ENCODE data around the gene CYTH1.

The CYTH1 gene

DNA sequence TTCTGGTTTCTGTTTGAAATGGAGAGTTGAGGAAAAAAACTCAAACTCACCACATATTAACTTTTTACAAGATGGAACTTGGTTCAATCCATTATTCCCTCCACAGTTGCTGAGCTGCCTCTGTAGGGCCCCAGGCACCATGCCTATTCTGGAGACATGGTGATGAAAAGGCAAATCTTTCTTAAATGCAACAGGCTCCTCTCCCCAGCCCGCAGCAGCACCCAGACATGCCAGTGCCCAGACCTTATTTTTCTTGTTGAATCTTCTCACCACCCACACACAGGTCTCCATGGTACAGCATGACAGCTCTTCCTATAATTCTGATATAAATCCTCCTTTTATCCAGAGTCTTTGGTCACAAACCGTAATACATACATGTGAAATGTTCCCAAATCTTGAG lies 7.6 kb downstream of the CYTH1 start:
- peak overlapping the region; percentile 26 for H3K4me3 ChIP-seq (ENCODE audit: low read length)
- peak; percentile 39 for DNase-seq (ENCODE audit: low read depth)
- TF ChIP-seq, protein P1, sequence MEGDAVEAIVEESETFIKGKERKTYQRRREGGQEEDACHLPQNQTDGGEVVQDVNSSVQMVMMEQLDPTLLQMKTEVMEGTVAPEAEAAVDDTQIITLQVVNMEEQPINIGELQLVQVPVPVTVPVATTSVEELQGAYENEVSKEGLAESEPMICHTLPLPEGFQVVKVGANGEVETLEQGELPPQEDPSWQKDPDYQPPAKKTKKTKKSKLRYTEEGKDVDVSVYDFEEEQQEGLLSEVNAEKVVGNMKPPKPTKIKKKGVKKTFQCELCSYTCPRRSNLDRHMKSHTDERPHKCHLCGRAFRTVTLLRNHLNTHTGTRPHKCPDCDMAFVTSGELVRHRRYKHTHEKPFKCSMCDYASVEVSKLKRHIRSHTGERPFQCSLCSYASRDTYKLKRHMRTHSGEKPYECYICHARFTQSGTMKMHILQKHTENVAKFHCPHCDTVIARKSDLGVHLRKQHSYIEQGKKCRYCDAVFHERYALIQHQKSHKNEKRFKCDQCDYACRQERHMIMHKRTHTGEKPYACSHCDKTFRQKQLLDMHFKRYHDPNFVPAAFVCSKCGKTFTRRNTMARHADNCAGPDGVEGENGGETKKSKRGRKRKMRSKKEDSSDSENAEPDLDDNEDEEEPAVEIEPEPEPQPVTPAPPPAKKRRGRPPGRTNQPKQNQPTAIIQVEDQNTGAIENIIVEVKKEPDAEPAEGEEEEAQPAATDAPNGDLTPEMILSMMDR (IDR thresholded peaks at IDR 0.05; ENCODE audit: insufficient read depth, low read depth, low read length, missing control alignments), result no peak

DNA sequence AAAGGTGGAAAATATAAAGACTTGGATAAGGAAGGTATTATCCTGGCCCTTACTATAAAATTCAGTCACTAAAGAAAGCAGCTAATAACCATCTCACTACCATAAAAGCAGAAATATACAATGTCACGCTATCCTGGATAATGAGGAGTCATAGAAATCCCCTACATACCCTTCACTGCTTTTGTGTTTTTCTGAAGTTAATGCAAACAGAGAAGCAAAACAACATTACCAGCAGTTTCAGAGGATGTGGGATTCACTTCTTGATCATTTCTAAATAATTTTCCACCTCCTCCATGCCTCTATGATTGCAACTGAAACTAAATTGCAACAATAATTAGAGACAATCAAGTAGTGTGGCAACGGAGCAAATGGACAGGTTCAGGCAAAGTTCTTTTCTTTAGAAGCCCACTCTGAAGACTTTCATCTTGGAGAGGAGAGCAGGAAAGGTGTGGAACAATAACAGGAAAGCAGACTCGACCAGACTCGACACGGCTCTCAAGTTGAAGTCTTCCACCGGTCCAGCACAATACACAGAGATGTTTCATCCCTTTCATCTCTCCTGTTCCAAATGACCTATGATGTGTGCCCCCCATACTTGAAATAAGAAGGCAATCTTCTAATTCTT lies 10.2 kb downstream of the CYTH1 start:
- no peak overlapping the region for H3K4me3 ChIP-seq (ENCODE audit: low read length)
- no peak for DNase-seq (ENCODE audit: low read depth)
- TF ChIP-seq, protein P1 (IDR thresholded peaks at IDR 0.05; ENCODE audit: insufficient read depth, low read depth, low read length, missing control alignments), result no peak

DNA sequence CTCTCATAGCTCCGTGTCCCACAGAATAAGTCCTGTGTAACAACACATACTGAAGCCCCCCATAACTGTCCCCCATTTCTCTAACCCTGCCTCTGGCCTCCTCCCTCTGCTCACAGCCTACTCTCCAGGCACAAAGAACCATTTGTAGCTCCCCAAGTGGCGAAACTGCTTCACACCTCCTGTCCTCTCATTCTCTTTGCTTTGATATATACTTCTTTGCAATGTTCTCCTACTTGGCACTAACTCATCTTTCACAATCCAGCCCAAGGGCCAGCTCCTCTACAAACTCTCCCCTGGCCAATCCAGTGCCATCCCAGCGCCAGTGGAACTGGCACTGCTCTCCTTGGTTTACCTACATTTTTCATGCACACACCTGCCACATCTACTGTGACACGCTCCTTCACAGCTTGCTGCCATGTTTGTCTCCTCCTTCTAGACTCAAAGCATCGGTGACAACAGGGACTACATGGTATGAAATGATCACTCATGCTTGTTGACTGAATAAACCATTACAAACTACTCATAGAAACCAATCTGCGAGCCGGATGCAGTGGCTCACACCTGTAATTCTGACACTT lies 12.8 kb downstream of the CYTH1 start:
- no peak for DNase-seq (ENCODE audit: low read depth)
- TF ChIP-seq, protein P1 (IDR thresholded peaks at IDR 0.05; ENCODE audit: insufficient read depth, low read depth, low read length, missing control alignments), result peak; percentile 36
- H3K4me3 ChIP-seq (ENCODE audit: low read length), result no peak overlapping the region

DNA sequence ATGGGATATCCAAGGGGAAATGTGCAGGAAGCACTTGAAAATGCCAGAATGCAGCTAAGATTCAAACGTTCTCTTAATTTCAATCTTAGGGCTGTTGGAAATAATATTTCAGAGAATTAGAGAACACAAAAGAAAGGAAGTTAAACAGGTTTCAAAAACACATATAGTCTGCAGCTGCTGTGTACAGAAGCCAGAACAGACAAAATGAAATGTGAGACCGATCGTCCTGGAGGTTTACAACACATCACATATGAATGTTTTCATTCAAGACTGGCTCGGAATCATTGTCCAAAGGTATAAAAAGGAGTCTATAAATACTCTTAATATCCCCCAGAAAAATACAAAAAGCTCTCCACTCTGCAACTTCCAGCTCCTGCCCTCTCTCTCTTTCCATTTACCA lies 14.3 kb downstream of the CYTH1 start:
- TF ChIP-seq, protein P1 (IDR thresholded peaks at IDR 0.05; ENCODE audit: insufficient read depth, low read depth, low read length, missing control alignments), result no peak
- no peak for DNase-seq (ENCODE audit: low read depth)
- no peak overlapping the region for H3K4me3 ChIP-seq (ENCODE audit: low read length)

DNA sequence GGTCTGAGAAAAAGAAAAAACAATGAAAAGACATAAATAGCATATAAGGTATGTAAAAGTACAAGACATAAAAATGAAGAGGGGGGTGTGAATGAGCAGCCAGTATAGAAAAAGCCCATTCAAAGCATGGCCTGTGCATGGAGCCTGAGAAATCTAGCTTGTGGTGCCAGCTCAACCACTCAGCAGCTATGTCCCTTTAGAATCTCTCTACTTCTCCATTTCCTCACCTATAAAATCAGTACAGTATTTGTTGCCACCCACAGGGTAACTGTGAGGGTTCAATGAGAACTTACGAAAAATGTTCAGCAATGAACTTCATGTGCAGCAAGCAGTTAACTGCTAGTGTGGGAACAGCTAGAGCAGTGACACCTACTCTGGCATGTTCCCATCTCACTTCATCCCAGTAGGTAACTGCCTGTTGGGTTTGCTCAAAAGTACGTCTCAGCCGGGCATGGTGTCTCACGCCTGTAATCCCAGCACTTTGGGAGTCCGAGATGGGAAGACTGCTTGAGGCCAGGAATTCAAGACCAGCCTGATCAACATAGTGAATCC lies 15.3 kb downstream of the CYTH1 start:
- no peak overlapping the region for H3K4me3 ChIP-seq (ENCODE audit: low read length)
- TF ChIP-seq, protein P1 (IDR thresholded peaks at IDR 0.05; ENCODE audit: insufficient read depth, low read depth, low read length, missing control alignments), result no peak
- DNase-seq (ENCODE audit: low read depth), result no peak

DNA sequence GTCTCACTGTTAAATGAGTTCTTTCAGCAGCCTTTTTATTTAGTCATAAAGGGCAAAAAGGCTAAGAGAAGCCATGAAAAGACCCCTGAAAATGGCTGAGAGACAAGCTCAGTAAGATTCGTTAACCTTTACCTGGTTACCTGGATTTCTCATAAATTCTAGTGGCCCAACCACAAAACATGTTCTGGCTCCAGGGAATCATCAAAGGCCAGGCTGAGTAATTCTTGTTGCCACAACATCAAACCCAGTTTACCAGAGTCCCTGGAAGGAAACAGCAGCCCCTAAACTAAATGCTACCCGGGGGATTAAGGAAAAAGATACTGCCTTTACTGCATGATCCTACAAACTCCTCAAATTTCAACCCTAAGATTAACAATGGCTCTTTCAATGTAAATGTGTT lies 15.8 kb downstream of the CYTH1 start:
- H3K4me3 ChIP-seq (ENCODE audit: low read length), result no peak overlapping the region
- peak; percentile 68 for DNase-seq (ENCODE audit: low read depth)
- TF ChIP-seq, protein P1 (IDR thresholded peaks at IDR 0.05; ENCODE audit: insufficient read depth, low read depth, low read length, missing control alignments), result no peak

Data from epithelial cell of esophagus (primary cell).